Omental fat pad (tissue), 4 donors: ENCODE results near the gene CNRIP1. TPM values are rescaled to one million over a fixed set of nuclear protein-coding genes. Genes with fewer than 3 reads are reported as not detected.

Source experiments
- ATAC-seq: fragments of 150-250 bp; one replicate; pipeline ENCODE4 v1.9.1; 2016; ENCODE audit warnings: mild to moderate bottlenecking, moderate library complexity; ENCODE audit not compliant: low FRiP score
- DNase-seq: peaks from one replicate; pipeline ENCODE4 v3.0.0-alpha.2; 2019; ENCODE audit warnings: low spot score
- CTCF ChIP-seq, 3 donors: fragments of 450-650 bp; IDR thresholded peaks; one replicate each; pipeline ENCODE4 v1.5.1; 2016 to 2017; ENCODE audit warnings: antibody characterized with exemption in 3 of 3, mild to moderate bottlenecking in 3 of 3, moderate library complexity in 2 of 3
- total RNA-seq, 4 donors: library from RNA; depleted of rRNA; stranded (reverse); fragments of >200 nt; gene quantifications; one replicate each; pipeline ENCODE4 v1.1.0, GENCODE V29; 2016

CNRIP1 gene
- total RNA-seq, 4 donors from 2014 or later, result 40.8 to 67.9 (median 49.4) TPM

GRCh38 chr2:68252400-68253218 lies 67.1 kb downstream of the CNRIP1 start, which contains the start of gene PPP3R1:
TSS of gene PPP3R1 (minus strand) at chr2:68252532. CDS start at chr2:68252127, 405 bp downstream.
- DNase-seq, result peak; percentile 76
- peak; percentile 96 for ATAC-seq
- no peak for TF ChIP-seq CTCF (IDR thresholded peaks at IDR 0.05)

GRCh38 chr2:68251855-68252399 lies 67.8 kb downstream of the CNRIP1 start:
- DNase-seq, result no peak
- TF ChIP-seq CTCF (IDR thresholded peaks at IDR 0.05), result no peak
- peak; percentile 2 for ATAC-seq

- TF ChIP-seq CTCF (IDR thresholded peaks at IDR 0.05), result peak in 1 of 3 donors; percentile 17
- DNase-seq, result no peak
- peak; percentile 59 for ATAC-seq
These were observed 68.4 kb downstream of the CNRIP1 start for GRCh38 chr2:68251187-68251854.

GRCh38 chr2:68250652-68251186 lies 69.0 kb downstream of the CNRIP1 start:
- DNase-seq, result no peak
- TF ChIP-seq CTCF (IDR thresholded peaks at IDR 0.05), result no peak
- ATAC-seq, result no peak

GRCh38 chr2:68250196-68250595 lies 69.6 kb downstream of the CNRIP1 start:
- DNase-seq (no peak), ATAC-seq (no peak)
- no peak for TF ChIP-seq CTCF (IDR thresholded peaks at IDR 0.05)

- ATAC-seq (no peak), DNase-seq (no peak)
- no peak for TF ChIP-seq CTCF (IDR thresholded peaks at IDR 0.05)
These were observed 70.9 kb downstream of the CNRIP1 start for GRCh38 chr2:68248806-68249205.
